ENCODE data around the gene SUSD1.
"Not testable (repeated sequence)": the region's sequence is repeated elsewhere in the genome, so short reads cannot be mapped to it uniquely, and the experiment has no call there.

Gene SUSD1

DNA sequence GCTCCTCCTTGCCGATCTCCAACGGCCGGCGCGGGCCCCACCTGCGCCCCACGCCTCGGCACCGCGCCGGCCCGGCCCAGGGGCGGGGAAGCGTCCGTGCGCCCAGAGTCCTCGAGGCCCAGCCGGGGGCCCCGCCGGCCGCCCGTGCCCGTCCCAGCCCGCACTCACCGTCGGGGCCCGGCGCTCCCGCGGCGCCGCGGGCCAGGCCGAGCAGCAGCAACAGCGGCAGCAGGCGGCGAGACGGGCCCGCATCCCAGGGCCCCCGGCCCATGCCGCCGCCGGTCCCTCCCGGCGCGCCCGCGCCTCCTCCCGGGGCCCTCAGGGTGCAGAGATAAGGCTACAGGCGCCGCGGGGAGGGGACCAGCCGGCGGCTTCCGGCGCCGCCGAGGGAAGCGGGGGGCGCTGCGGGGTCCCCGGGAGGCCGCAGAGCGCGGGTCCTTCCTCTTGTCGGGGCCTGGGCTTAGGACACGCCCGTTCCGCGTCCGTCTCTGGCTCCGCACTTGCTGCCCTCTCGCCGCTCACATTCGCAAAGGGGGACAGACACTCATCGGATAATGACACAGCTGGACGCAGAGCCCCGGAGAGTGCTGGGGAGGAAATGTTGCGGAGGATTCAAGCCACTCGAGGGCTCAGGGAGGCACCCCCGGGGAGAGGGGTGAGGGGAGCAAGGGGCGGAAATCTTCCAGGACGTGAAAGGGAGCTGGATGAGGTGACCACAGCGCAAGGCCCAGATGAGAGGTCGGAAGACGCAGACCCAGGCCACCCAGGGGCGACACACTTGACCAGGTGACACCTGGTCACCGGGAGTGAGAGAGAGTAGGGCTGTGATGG, at the start of gene SUSD1:
Gene SUSD1, minus strand, starts transcription at position 333 of the 831 bp plus-strand sequence. Its CDS starts 62 bp downstream, at position 271.
- peak; percentile 60 for DNase-seq

DNA sequence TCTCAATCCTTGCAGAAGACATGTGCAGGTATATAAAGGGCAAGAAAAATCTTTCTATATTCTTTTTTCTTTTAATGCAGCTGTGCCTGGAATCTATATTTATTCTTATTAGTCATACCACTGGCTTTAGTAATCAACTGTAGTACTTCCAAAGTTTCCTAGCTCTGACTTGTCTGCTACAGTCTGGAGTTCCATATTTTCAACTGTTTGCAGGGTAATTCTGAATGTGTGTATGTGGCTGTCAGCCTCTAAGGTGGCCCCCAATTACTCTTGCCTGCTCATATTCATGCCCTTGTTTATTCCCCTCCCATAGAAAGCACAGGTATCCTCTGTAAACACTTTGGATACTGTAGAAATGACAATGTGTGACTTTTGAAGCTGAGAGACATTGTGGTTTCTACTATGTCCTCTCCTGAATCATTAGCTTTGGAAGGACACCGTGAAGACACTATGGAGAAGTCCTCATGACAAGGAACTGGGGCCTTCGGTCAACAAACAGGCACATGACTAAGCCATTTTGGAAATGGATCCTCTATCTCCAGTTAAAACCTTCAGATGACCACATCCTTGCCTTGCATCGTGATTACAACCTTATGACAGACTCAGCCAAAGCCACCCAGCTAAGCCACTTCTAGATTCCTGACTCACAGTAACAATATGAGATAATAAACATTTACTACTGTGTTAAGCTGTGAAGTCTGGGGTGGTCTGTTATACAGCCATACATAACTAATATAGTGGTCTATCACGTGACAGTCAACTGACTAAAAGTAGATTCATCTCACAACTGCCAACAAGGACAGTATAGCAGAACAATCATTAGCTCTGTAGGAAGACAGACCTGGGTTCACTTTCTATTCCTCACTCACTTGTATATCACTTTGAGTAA, 49.5 kb upstream of the SUSD1 start:
- DNase-seq: no peak

DNA sequence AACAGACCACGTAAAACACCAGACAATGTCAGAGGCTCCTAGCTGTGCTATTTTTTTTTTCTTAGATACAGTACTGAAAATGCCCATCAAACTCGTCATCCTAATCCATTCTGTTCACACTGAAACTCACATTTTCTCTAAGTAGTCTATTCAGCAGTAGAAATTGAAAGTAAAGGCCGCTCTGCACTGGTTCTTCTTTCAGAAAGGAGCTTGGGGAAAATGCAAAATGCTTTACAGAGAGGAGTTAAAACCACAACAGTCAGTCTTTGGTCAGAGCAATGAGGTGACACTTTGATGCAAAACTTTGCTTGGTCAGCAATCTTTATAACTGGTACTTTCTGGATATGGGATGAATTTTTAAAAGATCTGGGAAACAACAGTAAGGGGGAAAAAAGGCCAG, 43.8 kb upstream of the SUSD1 start:
- DNase-seq: no peak

DNA sequence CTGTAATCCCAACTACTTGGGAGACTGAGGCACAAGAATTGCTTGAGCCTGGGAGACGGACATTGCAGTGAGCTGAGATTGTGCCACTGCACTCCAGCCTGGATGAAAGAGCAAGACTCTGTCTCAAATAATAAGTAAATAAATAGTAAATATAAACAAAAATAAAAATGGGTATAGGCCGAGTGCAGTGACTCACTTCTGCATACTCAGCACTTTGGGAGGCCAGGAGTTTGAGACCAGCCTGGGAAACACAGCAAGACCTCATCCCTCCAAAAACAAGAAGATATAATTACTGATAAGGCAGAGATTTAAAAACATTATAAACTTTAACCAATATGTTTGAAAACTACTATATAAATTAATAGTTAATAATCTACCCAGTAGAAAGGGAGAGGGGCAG, 37.8 kb upstream of the SUSD1 start:
- no peak for DNase-seq

DNA sequence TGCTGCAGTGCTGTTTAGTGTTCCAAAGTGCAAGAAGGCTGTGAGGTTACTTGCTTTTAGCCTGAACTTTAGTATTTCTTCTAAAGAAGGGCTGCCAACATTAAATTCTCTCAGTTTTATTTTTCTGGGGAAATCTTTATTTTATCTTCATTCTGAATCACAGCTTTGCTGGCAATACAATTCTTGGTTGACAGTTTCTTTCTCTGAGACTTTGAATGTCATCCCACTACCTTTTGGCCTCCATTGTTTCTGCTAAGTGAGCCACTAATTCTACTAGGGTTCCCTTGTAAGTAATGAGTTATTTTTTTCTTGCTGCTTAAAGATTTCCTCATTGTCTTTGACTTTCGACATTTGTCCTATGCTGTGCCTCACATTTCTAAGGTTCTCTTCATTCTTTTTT, 32.4 kb upstream of the SUSD1 start:
- DNase-seq: no peak

DNA sequence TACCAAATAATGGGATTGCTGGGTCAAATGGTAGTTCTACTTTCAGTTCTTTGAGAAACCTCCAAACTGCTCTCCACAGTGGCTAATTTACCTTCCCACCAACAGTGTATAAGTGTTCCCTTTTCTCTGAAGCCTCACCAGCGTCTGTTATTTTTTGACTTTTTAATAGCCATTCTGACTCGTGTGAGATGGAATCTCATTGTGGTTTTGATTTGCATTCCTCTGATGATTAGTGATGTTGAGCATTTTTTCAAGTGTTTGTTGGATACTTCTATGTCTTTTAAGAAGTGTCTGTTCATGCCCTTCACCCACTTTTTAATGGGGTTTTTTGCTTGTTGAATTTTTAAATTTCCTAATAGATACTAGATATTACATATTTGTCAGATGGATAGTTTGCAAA, 28.4 kb upstream of the SUSD1 start:
- no peak for DNase-seq

DNA sequence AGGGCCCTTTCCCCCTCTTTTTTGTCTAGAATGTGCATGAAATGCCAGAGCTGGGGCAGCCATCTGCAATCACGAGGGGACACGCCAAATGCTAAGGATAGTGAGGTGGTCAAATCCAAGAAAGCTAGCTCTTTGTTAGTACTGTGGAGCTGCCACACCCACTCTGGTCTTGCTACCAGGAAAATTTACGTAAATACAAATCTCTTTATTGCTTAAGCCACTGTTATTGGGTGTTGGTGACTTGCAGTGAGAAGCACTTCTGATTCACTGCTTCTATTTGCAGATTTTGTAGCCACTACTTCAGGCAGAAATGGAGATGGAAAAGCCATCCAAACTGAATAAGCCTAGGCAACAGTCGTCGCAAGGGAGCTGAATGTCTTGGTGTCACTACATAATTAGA, 25.6 kb upstream of the SUSD1 start:
- DNase-seq: no peak

DNA sequence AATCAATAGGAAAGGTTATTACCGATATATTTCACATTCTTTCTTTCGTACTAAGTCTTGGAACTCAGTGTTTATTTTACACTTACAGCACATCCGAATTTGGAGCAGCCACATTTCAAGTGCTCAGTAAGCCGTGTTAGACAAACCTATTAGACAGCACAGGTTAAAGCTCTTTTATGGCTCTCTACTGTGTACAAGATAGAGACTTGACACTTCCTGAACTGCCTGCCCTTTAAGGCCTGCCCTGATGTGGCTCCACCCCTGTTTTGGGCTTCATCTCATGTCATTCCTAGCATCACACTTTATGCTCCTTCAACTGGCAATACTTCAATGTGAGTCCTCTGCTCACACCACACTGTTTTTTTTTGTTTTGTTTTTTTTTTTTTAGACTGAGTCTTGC, 23.5 kb upstream of the SUSD1 start:
- DNase-seq: no peak

DNA sequence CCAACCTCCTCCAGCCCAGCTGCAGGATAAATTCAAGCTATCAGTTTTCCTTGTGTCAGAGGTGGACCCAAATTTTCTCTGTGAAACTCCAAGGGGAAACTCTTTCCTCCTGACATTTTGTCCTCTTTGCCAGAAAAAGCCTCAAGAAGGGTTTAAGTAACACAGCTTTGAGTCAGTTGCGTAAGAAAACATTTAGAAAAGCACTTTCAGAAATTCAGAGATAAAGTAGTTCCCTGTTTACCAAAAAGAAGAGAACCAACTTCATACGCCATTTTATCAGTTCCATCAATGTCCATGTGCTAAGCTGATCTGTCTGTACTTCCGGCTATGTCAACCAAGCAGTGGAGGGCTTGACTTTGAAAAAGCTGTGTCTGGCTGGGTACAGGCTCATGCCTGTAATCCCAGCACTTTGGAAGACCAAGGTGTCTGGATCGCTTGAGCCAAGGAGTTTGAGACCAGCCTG, 19.9 kb upstream of the SUSD1 start:
- no peak for DNase-seq

DNA sequence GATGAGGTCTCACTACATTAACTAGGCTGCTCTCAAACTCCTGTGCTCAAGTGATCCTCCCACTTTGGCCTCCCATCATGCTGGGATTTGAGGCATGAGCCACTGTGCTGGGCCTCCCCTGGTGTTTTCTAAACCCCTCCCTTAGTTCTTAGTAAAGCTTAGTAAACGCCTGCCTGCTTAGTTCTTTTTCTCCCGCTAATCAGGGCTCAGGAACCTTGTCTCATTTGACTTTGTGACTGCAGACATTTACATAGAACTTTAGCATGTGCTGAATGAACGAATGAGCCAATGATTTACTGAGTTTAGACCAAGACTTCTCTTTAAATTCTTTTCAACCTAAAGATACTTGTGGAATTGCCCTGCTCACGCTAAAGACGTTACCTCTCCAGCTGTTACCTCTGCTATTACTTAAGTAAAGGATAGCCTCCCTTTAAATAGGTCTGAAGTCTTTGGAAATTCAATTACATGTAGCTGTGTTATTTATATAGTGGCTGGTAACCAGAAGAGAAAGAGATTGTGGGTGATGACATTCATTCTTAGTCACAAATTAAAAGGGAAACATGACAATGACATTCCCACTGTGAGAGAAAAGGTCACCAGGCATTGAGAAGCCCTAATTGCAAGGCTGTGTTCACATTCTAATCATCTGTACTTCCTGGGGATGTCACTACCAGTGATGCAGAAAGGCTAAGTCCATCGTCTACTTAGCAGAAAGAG, 18.6 kb upstream of the SUSD1 start:
- no peak for DNase-seq

DNA sequence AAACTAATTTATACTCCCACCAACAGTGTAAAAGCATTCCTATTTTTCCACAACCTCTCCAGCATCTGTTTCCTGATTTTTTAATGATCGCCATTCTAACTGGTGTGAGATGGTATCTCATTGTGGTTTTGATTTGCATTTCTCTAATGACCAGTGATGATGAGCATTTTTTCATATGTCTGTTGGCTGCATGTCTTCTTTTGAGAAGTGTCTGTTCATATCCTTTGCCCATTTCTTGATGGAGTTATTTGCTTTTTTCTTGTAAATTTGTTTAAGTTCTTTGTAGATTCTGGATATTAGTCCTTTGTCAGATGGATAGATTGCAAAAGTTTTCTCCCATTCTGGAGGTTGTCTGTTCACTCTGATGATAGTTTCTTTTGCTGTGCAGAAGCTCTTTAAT, 15.2 kb upstream of the SUSD1 start:
- DNase-seq: not testable (repeated sequence)

DNA sequence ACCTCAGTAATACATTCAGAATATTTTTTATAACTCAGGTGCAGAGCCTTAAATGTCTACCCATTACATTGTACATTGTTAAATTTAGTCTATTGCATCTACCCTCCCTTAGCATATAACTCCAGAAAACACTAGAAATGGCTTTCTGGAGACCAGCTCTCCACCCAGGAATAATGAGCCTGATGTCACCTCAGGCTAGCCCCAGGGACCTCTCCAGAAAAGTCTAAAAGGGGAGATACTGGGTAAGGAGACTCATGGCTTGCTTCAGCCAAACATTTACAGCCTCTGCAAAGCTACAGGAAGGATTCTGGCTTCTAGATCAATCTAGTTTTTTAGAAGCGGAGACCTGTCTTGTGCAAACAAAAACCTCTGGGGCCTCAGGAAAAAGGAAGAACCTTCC, 13.8 kb upstream of the SUSD1 start:
- no peak for DNase-seq

DNA sequence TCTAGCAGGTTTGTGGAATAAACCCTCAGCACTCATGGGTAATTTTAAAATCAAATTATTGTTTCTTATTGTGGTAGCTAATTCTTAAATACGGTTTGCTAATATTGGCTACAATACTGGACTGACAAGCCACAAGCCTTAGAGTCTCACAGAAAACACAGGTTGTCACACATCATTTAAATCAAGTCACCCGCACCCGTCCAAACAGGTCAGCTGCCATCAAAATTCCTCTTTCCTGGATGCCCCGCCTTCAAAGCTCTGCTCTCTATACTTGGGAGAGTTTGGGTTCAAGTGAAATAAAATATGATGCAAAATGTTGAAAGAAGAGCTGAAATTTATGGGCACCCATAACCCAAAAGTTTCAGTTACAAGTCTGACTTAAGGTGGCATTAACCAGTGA, 12.3 kb upstream of the SUSD1 start:
- DNase-seq: no peak

DNA sequence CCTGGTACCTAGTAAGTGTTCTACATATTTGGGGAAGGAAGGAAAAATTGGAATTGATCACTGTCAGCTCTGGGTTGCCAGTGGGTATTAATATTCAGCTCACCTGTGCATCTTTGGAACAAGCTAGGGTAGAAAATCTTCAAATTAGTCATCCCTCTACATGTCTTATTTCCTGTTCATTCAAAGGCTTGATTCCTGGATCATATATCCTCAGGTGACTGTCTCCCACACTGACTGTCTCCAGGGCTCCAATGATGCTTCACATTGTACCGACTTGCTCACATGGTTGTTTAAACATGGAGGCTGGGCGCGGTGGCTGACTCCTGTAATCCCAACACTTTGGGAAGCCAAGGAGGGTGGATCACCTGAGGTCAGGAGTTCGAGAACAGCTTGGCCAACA, 11.6 kb upstream of the SUSD1 start:
- no peak for DNase-seq

DNA sequence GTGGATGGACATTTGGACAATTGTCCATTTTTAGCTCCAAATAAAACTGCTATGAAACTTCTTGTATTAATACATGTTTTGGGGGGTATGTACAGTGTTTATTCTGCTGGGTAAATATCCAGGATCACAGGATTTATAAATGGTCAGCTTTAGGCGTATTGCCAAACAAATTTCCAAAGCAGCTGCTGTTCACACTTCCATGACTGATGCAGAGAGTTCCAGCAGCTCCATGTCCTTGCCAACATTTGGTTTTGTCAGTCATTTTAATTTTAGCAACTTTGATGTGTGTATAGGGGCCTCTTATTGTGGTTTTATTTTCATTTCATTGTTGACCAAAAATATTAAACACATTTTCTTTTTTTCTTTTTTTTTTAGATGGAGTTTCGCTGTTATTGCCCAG, 9.8 kb upstream of the SUSD1 start:
- no peak for DNase-seq

DNA sequence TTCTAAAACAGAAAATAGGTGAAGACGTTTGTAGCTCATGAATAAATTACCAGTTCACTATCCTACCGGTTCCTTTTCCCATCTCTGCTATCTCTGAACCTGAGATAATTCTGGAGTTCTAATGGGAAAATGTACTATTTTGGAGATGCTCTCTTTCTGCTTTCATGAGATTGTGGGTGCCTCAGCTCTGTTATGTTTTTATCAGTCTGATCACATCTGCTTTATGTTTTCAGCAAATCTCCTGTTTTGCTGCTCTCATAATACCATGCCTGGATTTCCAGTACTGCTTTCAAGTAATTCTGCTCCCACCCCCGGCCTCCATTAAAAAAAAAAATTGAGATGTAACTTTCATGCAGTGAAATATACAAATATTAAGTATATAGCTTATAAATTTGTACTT, 9.1 kb upstream of the SUSD1 start:
- no peak for DNase-seq

DNA sequence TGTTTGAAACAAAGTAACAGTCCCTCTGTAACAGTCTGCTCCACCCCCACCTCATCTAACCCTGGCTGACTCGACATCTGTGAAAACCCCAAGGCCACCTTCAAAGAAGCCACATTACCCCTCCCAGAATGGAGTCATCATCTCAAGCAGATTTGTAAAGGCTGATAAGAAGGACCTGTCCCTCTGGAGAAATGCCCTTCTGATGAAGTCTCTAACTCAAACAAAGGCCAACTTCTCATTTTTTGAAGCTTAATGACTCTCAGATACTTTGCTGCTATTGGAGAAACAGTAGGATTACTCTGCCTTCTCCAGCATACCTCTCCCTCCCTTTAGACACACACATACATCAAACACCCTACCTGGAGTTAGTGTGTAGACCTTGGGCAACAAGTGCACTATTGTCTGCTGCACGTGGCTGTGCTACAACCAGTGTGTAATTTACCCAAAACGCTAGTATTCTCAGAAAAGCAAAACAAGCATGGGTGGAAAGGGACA, 5.3 kb upstream of the SUSD1 start:
- DNase-seq: no peak

DNA sequence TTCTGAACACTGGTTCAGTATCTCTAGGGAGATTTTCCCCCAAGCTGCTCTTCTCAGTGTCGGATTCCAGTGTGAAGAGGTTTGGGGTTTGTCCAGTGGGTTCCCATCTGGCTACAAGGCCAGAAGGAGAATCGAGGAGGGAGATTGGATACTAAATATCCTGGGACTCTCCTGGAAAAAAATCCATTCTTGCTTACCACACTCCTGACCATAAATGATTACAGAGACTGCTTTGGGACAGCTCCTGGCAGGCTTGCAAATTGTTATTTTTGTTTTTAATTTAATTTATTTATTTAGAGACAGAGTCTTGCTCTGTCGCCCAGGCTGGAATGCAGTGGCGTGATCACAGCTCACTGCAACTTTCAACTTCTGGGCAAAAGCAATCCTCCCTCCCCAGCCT, 4.7 kb upstream of the SUSD1 start:
- DNase-seq: no peak

DNA sequence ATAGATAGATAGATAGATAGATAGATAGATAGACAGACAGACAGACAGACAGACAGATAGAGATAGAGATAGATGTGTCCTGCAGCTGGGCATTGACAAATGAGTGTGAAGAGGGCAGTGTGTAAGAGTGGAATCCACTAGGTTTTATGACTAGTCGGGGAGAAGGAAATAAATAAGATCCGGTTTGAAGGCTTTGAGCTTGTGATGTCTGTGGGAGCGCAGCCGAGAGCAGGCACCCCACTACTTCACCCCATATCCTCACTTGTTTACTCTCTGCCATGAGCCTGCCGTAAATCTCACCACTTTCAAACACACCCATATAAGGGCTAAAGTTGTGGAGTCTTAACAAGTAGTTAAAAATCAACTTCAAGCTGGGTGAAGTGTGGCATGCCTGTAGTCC, 1.4 kb upstream of the SUSD1 start:
- no peak for DNase-seq

DNA sequence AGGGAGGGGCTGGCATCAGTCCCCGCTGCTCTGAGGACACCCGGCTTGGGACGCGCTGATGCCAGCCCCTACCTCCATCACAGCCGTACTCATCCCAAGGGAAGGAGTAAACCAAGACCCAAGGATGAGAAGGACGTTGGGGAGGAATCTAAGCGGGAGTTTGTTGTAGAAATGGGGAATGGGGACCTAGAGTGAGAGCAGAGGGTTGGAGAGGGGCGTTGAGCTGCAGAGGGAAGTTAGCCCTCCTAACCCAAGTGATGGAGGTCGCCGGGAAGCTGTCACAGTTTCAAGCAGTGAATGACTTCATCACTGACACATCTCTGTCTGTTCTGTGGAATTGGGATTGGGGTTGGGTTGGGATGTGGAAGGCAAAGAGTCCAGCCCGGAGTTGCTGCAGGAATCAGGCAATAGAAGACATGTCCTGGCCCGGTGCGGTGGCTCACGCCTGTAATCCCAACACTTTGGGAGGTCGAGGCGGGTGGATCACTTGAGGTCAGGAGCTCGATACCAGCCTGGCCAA, 759 bp upstream of the SUSD1 start:
- no peak for DNase-seq

DNA sequence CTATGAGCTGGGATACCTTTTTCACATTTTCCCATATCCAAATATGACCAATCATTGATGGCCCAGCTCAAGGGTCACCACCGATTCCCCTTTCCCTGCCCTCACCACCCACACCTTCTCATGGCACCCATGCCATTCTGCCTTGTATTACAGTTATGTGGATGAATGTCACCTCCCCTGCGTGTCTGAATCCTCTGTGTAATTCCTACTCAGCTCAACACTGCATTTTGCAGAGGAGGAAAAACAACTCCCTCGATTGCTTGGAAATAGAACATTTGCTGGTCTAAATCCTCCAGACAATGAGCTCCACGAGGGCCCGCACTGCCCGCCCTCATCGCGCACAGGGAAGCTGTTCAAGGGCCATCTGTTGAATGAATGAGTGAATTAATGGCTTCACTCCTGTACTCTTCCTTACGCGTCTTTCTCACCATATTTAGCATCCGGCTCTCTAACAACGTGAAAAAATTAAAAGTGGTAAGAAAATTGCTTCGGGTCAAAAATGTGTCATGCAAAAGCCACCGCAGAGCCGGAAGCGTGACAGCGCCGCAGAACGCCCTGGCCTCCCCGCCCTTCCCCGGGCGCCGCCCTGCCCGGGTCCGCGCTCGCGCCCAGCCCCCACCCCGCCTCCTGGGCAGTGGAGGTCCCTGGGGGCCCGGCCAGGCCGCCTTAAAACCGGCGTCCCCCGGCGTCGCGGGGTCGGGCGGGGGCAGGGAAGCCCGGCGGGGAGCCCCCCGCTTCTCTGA, 704 bp downstream of the SUSD1 start:
- DNase-seq: peak; percentile 61

Measured in right forelimb (tissue), 1 donor.